Bronchial epithelial cell (primary cell): ENCODE measurements around the gene SPEG. TPM values are rescaled to one million over a fixed set of nuclear protein-coding genes. Genes with fewer than 3 reads are reported as not detected.
A peak's percentile ranks its signal among the peaks of the same experiment; 100 is the strongest.
"Not testable (repeated sequence)": the region's sequence is repeated elsewhere in the genome, so short reads cannot be mapped to it uniquely, and the experiment has no call there.

Experiments used
- DNase-seq: peaks from one replicate; pipeline ENCODE4 v3.0.0-alpha.2; 2010; ENCODE audit warnings: low read depth
- FAIRE-seq: peaks from 2 replicates; lab custom pipeline; 2011; peaks lifted over from hg19 to GRCh38; lab: Jason Lieb, UNC
- H3K27me3 ChIP-seq: 2 replicates; pipeline ENCODE4 v1.5.1; 2011; ENCODE audit warnings: low read length; ENCODE audit not compliant: control insufficient read depth, insufficient read depth
- H3K36me3 ChIP-seq: 2 replicates; pipeline ENCODE4 v1.5.1; 2011; ENCODE audit warnings: low read length; ENCODE audit not compliant: control insufficient read depth, insufficient read depth
- H3K4me3 ChIP-seq: 2 replicates; pipeline ENCODE4 v1.5.1; 2011; ENCODE audit warnings: mild to moderate bottlenecking, low read depth, low read length, control low read depth
- total RNA-seq: library from RNA; depleted of rRNA; stranded (reverse); fragments of >200 nt; gene quantifications from 2 replicates; pipeline ENCODE4 v1.2.1, GENCODE V29; 2014
- TF ChIP-seq, protein P1 (sequence below): IDR thresholded peaks from 2 replicates; pipeline ENCODE4 v1.5.1; 2011; ENCODE audit warnings: mild to moderate bottlenecking, moderate library complexity, low read length, control low read depth, inconsistent platforms; ENCODE audit not compliant: insufficient read depth, severe bottlenecking

Gene SPEG
- total RNA-seq, 1 donor from 2014 or later: 1.8 TPM

DNA sequence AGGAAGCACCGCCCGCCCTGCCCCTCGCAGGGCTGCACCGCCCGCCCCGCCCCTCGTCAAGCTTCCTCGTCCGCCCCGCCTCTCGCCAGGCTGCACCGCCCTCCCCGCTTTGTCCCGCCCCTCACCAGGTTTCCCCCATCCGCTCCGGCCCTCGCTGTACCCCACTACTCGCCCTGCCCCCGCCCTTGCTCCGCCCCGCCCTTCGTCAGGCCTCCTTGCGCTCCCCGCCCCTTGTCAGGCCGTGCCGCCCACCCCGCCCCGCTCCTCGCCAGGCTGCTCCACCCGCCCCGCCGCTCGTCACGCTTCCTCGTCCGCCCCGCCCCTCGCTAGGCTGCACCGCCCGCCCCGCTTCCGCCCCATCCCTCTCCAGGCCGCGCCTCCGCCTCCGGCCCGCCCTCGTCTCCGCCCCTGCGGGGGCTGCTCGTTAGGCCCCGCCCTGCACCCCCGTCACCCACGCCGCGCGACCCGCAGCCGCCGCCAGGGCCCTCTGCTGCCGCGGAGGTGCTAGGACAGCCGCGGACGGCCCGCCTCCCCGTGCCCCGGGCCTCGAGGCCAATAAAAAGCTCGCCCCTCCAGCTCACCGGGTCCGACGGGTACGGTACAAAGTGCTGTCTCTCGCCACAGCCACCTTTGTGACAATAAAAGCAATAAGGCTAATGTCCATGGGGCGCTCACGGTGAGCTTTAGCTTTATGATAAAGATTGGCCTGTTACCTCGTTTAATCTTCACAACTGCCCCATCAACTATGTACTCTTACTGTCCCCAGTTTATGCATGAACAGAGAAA is 46.3 kb upstream of the SPEG start:
- Histone ChIP-seq H3K27me3 (no peaks in the 10 kb centered on the region), H3K36me3 (peaks cover 30% of the 10 kb centered on the region), H3K4me3 (peak overlapping the region; percentile 46)
- DNase-seq (peak; percentile 80), FAIRE-seq (no peak)
- TF ChIP-seq, protein P1, sequence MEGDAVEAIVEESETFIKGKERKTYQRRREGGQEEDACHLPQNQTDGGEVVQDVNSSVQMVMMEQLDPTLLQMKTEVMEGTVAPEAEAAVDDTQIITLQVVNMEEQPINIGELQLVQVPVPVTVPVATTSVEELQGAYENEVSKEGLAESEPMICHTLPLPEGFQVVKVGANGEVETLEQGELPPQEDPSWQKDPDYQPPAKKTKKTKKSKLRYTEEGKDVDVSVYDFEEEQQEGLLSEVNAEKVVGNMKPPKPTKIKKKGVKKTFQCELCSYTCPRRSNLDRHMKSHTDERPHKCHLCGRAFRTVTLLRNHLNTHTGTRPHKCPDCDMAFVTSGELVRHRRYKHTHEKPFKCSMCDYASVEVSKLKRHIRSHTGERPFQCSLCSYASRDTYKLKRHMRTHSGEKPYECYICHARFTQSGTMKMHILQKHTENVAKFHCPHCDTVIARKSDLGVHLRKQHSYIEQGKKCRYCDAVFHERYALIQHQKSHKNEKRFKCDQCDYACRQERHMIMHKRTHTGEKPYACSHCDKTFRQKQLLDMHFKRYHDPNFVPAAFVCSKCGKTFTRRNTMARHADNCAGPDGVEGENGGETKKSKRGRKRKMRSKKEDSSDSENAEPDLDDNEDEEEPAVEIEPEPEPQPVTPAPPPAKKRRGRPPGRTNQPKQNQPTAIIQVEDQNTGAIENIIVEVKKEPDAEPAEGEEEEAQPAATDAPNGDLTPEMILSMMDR: peak; percentile 43

DNA sequence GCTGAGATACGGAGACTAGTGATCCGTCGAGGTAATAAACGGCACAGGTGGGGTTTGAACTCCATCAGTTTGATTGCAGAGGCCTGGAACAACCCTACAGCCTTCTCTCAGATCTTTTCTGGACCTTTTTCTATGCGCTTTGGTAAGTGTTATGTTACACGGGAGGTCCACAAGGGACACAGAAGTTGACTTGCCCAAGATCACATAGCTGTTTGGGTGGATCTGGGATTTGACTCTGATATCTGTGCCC is 45.8 kb upstream of the SPEG start:
- H3K27me3 ChIP-seq: no peaks in the 10 kb centered on the region
- peaks cover 25% of the 10 kb centered on the region for H3K36me3 ChIP-seq
- DNase-seq (no peak), FAIRE-seq (no peak)
- peak overlapping the region; percentile 46 for H3K4me3 ChIP-seq
- TF ChIP-seq, protein P1: no peak

DNA sequence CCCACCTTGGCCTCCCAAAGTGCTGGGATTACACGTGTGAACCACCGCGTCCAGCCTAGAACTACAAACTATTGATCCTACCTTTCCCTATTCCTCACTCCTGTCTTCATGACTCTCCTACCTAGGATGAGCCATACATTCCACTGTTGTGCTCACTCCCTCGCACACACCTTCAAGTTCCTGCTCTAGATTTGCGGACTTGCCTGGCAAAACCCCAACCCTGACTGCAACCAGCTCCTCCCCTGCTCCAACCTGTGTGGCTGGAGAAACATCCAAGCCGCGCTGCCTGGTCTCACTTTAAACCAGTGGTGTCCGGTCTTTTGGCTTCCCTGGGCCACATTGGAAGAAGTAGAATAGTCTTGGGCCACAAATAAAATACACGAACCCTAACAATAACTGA is 41.9 kb upstream of the SPEG start:
- TF ChIP-seq, protein P1: no peak
- DNase-seq: peak; percentile 25
- Histone ChIP-seq H3K36me3 (no peaks in the 10 kb centered on the region), H3K27me3 (no peaks in the 10 kb centered on the region), H3K4me3 (no peak overlapping the region)
- FAIRE-seq: no peak

DNA sequence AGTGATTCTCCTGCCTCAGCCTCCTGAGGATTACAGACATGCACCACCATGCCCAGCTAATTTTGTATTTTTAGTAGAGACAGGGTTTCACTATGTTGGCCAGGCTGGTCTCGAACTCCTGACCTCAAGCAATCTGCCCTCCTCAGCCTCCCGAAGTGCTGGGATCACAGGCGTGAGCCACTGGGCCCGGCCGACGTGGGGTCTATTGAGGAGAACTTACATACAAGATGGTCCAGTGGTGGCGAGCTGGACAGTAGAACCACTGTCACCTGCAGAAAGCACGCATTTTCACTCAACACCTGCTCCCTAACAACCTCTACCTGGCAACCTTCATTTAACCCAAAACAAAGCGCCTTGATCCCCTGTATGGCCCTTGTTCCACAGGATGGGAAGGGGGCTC is 39.6 kb upstream of the SPEG start:
- DNase-seq, H3K27me3 ChIP-seq, FAIRE-seq, H3K36me3 ChIP-seq, H3K4me3 ChIP-seq: not testable (repeated sequence)

DNA sequence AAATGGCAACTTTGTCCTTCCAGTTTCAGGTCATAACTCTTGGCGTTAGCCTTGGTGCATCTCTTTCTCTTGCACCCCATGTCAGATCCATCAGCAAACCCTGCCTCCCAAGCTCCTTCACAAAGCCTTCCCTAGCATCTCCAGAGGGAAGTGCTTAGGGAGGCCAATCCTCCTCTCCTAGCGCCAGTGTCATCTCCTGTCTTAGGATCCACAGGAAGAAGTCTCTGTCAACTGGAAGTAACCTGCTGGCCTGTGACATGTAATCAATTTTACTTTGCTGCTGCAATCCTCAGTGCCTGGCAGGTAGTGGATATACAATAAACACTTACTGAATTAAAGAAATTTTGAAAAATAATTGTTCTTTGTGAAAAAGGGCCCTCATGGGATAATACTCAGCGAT is 39.0 kb upstream of the SPEG start:
- H3K36me3 ChIP-seq: no peaks in the 10 kb centered on the region
- TF ChIP-seq, protein P1: no peak
- no peak for FAIRE-seq
- H3K4me3 ChIP-seq: no peak overlapping the region
- no peak for DNase-seq
- no peaks in the 10 kb centered on the region for H3K27me3 ChIP-seq

DNA sequence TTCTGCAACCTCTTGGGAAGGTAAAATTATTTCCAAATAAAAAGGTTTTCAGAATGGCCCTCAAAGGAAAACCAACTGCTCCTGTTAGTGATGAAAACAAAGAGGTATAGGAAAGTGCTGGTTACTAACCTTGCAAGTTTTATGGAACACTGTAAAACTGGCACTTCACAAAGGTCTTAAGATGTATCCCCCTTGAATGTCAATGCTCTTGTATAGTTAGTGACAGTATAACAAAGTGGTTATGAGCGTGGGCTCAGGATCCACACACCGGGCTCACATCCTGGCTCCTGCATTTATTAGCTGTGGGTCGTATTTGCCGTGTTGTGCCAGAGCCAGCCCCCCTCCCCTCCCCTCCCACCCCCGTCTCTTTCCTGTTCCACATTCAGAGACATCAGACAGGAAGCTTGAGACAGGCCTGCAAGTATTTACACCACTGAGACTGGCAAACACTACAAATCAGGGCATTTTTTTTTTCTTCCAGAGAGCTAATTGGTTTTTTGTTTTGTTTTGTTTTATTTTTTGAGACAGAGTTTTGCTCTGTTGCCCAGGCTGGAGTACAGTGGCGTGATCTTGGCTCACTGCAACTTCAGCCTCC is 37.7 kb upstream of the SPEG start:
- Histone ChIP-seq H3K36me3 (no peaks in the 10 kb centered on the region), H3K27me3 (no peaks in the 10 kb centered on the region), H3K4me3 (no peak overlapping the region)
- no peak for DNase-seq
- FAIRE-seq: no peak
- TF ChIP-seq, protein P1: no peak
